H1 (cell line): ENCODE results near the gene RBM26. TPM values are rescaled to one million over a fixed set of nuclear protein-coding genes. Genes with fewer than 3 reads are reported as not detected.

Source experiments
- GABPA ChIP-seq: IDR thresholded peaks from 2 replicates; pipeline ENCODE4 v1.6.1; 2011; ENCODE audit warnings: mild to moderate bottlenecking, low read length, moderate library complexity, borderline replicate concordance; ENCODE audit not compliant: insufficient read depth
- HDAC6 ChIP-seq: IDR thresholded peaks from one replicate; pipeline ENCODE4 v1.7.1; 2012; ENCODE audit warnings: low read depth, mild to moderate bottlenecking, inconsistent platforms, low read length, moderate library complexity
- MAFK ChIP-seq: IDR thresholded peaks from 2 replicates; pipeline ENCODE4 v1.6.1; 2012; ENCODE audit warnings: low read depth, mild to moderate bottlenecking, improper control_type of control experiment, low read length
- RNF2 ChIP-seq: fragments of 200-900, 300-1000 bp; sonication (generic); IDR thresholded peaks from 2 replicates; pipeline ENCODE4 v1.7.1; 2016; ENCODE audit warnings: borderline replicate concordance, low read depth, mild to moderate bottlenecking, antibody characterized with exemption, low read length; ENCODE audit not compliant: poor library complexity, severe bottlenecking; ENCODE audit errors: missing control alignments
- SP1 ChIP-seq: IDR thresholded peaks from 2 replicates; pipeline ENCODE4 v1.6.1; 2011; ENCODE audit warnings: low read depth, low read length
- SRF ChIP-seq: IDR thresholded peaks from 2 replicates; pipeline ENCODE4 v1.6.1; 2011; ENCODE audit warnings: mild to moderate bottlenecking, low read depth, low read length, moderate library complexity
- polyA plus RNA-seq, 7 experiments: library from polyadenylated mRNA; depleted of rRNA in 3 of 7; stranded (reverse) in 5 of 7; unstranded in 2 of 7; fragments of >200 nt in 5 of 7; fragments of 200-250 nt in 2 of 7; gene quantifications; 1 replicate in 5 of 7; 2 replicates in 1 of 7; 4 replicates in 1 of 7; pipeline versions ENCODE4 v1.2.1 to v1.2.3, GENCODE V29; 2011 to 2013; ENCODE audit warnings: missing spikeins in 2 of 7, mixed read lengths in 2 of 7
- total RNA-seq: library from RNA; stranded (reverse); fragmentation: NEBNext Ultra II Directional; extraction: Animal tissue kit (Norgen Biotek cat#: 25700); gene quantifications from 2 replicates; pipeline ENCODE4 v1.2.1, GENCODE V29; 2021

RBM26 gene
- total and polyA plus RNA-seq, 2 of the 8 experiments (the other 6 are each of a cell fraction or from before 2014, with no cell fraction given): 20.3 to 65.5 TPM

GRCh38 chr13:79361299-79361698, 44.8 kb downstream of the RBM26 start (continued):
- TF ChIP-seq MAFK: no peak
- TF ChIP-seq SRF: no peak
- no peak for TF ChIP-seq RNF2
- no peak for TF ChIP-seq HDAC6
- no peak for TF ChIP-seq GABPA
- no peak for TF ChIP-seq SP1
